Activated gamma-delta T cell treated with anti-CD3 and anti-CD28 coated beads, Interleukin-2, amount 50 U/mL, for 16 hours (primary cell): ENCODE data around the gene PAXIP1.
A peak's percentile ranks its signal among the peaks of the same experiment; 100 is the strongest.
"Not testable (repeated sequence)": the region's sequence is repeated elsewhere in the genome, so short reads cannot be mapped to it uniquely, and the experiment has no call there.

Experiments
- DNase-seq: peaks from one replicate; pipeline ENCODE4 v3.0.0-alpha.2; 2020; ENCODE audit warnings: low read depth

PAXIP1 gene, protein sequence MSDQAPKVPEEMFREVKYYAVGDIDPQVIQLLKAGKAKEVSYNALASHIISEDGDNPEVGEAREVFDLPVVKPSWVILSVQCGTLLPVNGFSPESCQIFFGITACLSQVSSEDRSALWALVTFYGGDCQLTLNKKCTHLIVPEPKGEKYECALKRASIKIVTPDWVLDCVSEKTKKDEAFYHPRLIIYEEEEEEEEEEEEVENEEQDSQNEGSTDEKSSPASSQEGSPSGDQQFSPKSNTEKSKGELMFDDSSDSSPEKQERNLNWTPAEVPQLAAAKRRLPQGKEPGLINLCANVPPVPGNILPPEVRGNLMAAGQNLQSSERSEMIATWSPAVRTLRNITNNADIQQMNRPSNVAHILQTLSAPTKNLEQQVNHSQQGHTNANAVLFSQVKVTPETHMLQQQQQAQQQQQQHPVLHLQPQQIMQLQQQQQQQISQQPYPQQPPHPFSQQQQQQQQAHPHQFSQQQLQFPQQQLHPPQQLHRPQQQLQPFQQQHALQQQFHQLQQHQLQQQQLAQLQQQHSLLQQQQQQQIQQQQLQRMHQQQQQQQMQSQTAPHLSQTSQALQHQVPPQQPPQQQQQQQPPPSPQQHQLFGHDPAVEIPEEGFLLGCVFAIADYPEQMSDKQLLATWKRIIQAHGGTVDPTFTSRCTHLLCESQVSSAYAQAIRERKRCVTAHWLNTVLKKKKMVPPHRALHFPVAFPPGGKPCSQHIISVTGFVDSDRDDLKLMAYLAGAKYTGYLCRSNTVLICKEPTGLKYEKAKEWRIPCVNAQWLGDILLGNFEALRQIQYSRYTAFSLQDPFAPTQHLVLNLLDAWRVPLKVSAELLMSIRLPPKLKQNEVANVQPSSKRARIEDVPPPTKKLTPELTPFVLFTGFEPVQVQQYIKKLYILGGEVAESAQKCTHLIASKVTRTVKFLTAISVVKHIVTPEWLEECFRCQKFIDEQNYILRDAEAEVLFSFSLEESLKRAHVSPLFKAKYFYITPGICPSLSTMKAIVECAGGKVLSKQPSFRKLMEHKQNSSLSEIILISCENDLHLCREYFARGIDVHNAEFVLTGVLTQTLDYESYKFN

GRCh38 chr7:155003092-155003375 is at the start of gene PAXIP1:
PAXIP1 (minus strand) TSS chr7:155003124; CDS start chr7:155002929, 195 bp downstream.
- DNase-seq = peak; percentile 32

- no peak for DNase-seq
These were observed 48.4 kb upstream of the PAXIP1 start for GRCh38 chr7:155051355-155051754.

GRCh38 chr7:155048006-155048405 is 45.1 kb upstream of the PAXIP1 start:
- no peak for DNase-seq

- DNase-seq = no peak
These were observed 40.8 kb upstream of the PAXIP1 start for GRCh38 chr7:155043756-155044155.

GRCh38 chr7:155038335-155038734 is 35.4 kb upstream of the PAXIP1 start:
- no peak for DNase-seq

DNA sequence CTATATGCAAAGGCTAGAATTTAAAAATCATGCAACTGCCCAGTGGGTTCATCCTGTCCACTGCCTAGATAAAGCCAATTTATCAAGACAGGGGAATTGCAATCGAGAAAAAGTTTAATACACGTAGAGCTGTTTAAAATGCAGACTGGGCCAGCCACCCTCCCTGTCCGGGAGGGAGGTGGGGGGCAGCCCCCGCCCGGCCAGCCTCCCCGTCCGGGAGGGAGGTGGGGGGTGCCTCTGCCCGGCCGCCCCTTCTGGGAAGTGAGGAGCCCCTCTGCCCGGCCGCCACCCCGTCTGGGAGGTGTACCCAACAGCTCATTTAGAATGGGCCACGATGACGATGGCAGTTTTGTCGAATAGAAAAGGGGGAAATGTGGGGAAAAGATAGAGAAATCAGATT is 31.6 kb upstream of the PAXIP1 start:
- not testable (repeated sequence) for DNase-seq

DNA sequence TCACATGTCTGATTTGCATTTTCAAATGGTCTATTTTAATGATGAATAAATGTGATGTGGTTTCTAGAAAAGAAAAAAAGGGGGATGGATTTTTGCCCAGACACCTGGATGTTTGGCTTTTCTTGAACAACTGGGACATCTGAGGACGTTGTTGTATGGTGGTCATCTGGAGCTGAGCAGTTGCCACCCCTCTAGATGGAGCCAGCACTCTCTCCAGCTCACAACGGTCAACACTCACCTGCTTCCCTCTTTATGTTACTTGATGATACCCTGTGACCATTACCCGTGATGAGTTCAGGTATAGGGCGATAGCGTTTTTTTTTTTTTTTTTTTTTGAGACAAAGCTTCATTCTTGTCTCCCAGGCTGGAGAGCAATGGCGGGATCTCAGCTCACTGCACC is 30.1 kb upstream of the PAXIP1 start:
- no peak for DNase-seq

GRCh38 chr7:155027879-155028278 is 25.0 kb upstream of the PAXIP1 start:
- no peak for DNase-seq

DNA sequence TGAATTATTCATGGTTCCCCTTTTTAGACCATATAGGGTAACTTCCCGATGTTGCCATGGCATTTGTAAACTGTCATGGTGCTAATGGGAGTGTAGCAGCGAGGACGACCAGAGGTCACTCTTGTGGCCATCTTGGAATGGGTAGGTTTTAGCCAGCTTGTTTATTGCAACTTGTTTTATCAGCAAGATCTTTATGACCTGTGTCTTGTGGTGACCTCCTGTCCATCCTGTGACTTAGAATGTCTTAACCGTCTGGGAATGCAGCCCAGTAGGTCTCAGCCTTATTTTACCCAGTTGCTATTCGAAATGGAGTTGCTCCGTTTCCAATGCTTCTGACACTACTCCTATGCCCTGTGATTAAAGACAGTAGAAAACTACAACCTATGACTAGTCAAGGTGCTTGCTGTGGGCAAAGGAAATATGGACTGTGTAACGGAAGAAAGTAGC is 18.8 kb upstream of the PAXIP1 start:
- DNase-seq = no peak

DNA sequence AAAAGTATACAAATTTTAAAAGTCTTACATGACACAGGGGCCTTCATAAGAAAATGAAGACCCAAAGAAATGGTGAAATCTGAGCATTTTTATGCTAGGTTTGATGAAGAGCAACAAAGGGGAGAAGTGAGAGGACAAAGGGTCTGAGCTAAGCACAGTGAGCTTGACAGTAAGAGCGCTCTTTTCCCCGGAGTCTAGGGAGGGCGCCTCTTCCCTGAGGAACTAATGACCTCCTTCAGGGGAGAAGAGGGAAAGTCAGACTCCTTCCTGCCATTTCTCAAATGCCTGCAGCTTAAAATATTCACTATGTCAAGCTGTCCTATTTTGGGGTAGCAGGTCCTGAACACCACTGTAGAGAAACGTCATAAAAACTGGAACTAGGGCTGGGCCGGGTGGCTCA is 18.1 kb upstream of the PAXIP1 start:
- no peak for DNase-seq

- DNase-seq = no peak
These were observed 14.9 kb upstream of the PAXIP1 start for GRCh38 chr7:155017834-155018233.

DNA sequence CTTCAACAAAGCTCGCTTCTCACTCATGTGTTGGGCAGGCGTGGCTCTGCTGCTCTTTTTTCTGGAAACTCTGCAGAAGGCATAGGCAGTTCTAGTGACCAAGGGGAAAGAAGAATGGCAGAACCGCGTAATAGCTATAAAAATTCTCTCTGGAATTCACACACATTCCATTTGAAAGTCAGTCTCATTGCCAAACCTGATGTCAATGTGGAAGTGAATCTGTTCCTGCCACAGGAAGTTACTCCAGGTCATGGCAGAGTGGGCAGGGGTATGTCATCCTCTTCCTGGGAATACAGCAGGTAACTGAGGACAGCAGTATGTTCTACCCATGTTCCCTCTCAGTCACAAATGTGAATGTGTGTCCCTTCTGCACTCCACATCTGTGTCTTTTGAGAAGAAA is 8.2 kb upstream of the PAXIP1 start:
- no peak for DNase-seq

GRCh38 chr7:155009570-155010157 is 6.7 kb upstream of the PAXIP1 start:
- DNase-seq = no peak

- no peak for DNase-seq
These were observed 5.0 kb upstream of the PAXIP1 start for GRCh38 chr7:155007947-155008346.

GRCh38 chr7:155003376-155004214 is 671 bp upstream of the PAXIP1 start:
- DNase-seq = peak; percentile 62

DNA sequence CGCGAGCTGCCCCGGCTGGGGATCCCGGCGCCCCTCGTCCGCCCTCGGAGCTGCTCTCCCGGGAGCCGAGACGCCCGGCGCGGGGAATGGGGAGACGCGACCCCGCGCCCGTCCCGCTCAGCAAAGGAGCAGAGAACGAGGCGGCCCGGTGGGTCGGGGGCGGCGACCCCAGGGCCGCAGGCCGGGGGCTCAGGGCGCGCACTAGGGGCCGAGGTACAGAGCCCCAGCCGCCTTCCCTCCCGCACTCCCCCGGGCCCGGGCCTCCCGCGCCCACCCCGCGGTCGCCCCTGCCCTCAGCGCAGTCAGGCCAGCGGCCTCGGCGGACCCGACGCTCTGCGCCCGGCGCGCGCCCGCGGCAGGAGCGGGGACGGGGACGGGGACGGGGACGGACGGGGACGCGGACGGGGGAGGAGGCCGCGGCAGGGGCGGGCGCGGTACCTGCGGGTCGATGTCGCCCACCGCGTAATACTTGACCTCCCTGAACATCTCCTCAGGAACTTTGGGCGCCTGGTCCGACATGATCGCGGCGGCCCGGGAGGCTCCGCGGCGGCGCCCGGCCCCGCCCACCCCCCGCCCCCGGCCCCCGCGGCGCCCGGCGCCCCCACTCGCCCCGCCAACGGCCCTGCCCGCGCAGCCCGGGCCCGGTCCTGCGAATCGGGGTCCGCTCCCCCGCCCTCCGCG is 373 bp downstream of the PAXIP1 start:
- peak; percentile 7 for DNase-seq

GRCh38 chr7:155001756-155002410 is 1.0 kb downstream of the PAXIP1 start:
- no peak for DNase-seq

DNA sequence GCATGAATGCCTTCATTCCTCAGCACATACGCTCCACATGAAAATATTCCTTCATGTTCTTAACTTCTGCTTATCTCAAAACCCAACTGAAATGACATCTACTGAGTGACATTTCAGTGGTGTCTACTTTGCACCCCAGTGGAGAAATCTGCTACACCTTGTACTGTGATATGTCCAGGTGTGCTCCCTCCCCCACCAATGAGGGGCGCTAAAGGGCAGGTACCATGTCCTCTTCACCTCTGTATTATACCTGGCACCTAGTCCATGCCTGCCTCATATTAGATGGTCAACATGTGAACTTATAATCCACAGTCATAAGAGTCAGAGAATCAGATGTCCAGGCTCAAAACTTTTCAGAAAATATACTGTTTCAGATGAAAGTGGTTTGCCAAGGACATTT is 2.1 kb downstream of the PAXIP1 start:
- DNase-seq = no peak

DNA sequence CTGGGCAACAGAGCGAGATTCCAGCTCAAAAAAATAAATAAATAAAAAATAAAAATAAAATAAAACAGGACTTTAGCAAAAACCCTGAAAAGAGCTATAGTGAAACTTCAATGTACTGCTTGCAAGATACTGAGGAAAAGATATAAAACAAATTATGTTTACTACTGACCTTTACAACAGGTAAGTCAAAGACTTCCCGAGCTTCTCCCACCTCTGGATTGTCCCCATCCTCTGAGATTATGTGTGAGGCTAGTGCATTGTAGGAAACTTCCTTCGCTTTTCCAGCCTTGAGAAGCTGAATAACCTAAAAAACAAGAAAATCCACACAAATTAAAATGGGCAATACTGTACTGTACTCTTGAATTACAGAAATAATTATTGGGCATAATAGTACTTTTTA is 4.4 kb downstream of the PAXIP1 start:
- no peak for DNase-seq

- DNase-seq = no peak
These were observed 5.0 kb downstream of the PAXIP1 start for GRCh38 chr7:154997840-154998370.
